ENCODE data around the gene CNNM4.

The CNNM4 gene

GRCh38 chr2:96861074-96861473 is 100.4 kb downstream of the CNNM4 start:
- DNase-seq = no peak

Data from NCI-H2081 treated with DMSO at 0.1 percent for 48 hours (cell line).